GM23338 (cell line): ENCODE measurements around the gene PCDH1. TPM values are rescaled to one million over a fixed set of nuclear protein-coding genes. Genes with fewer than 3 reads are reported as not detected.

Experiments
- ATAC-seq: fragments of 200-7000 bp; cut with Tn5 transposase; 3 replicates; pipeline ENCODE4 v1.9.1; 2020
- DNase-seq: peaks from one replicate; pipeline ENCODE4 v3.0.0-alpha.2; 2015; ENCODE audit warnings: low spot score
- H2AFZ ChIP-seq: fragments of 200-600 bp; sonication (generic); 2 replicates; pipeline ENCODE4 v1.8.0; 2016; ENCODE audit warnings: antibody characterized with exemption, mild to moderate bottlenecking, moderate library complexity
- H3F3A ChIP-seq: fragments of 200-600 bp; sonication (generic); replicated peaks from 2 replicates; pipeline ENCODE4 v1.8.0; 2017; ENCODE audit warnings: antibody characterized with exemption, mixed run types, low read depth
- H3K27ac ChIP-seq: fragments of 200-600 bp; sonication (generic); 2 replicates; pipeline ENCODE4 v1.6.1; 2016; ENCODE audit warnings: low read depth
- H3K27me3 ChIP-seq: fragments of 200-600 bp; sonication (generic); 2 replicates; pipeline ENCODE4 v1.8.0; 2016; ENCODE audit warnings: mild to moderate bottlenecking, mixed run types, moderate library complexity; ENCODE audit not compliant: insufficient read depth
- H3K36me3 ChIP-seq: fragments of 200-600 bp; sonication (generic); 2 replicates; pipeline ENCODE4 v1.8.0; 2016; ENCODE audit warnings: mild to moderate bottlenecking; ENCODE audit not compliant: insufficient read depth
- H3K4me1 ChIP-seq: fragments of 200-600 bp; sonication (generic); 2 replicates; pipeline ENCODE4 v1.8.0; 2016; ENCODE audit warnings: mild to moderate bottlenecking, moderate library complexity; ENCODE audit not compliant: insufficient read depth
- H3K4me2 ChIP-seq: fragments of 200-600 bp; sonication (generic); 2 replicates; pipeline ENCODE4 v1.7.1; 2017; ENCODE audit warnings: mixed run types
- H3K4me3 ChIP-seq: fragments of 200-600 bp; sonication (generic); 2 replicates; pipeline ENCODE4 v1.6.1; 2016; ENCODE audit warnings: mixed run types
- H3K79me2 ChIP-seq: fragments of 200-600 bp; sonication (generic); replicated peaks from 2 replicates; pipeline ENCODE4 v1.8.0; 2017; ENCODE audit warnings: mild to moderate bottlenecking; ENCODE audit not compliant: insufficient read depth
- H3K9me2 ChIP-seq: fragments of 200-600 bp; sonication (generic); 2 replicates; pipeline ENCODE4 v1.8.0; 2017; ENCODE audit not compliant: insufficient read depth
- H4K20me1 ChIP-seq: fragments of 200-600 bp; sonication (generic); replicated peaks from 2 replicates; pipeline ENCODE4 v1.8.0; 2017; ENCODE audit warnings: mild to moderate bottlenecking; ENCODE audit not compliant: insufficient read depth
- H3K27ac Mint-ChIP-seq: 2 replicates; pipeline ENCODE4 v1.8.0; 2020; ENCODE audit warnings: inconsistent platforms, mild to moderate bottlenecking, moderate library complexity, mixed read lengths
- H3K27me3 Mint-ChIP-seq: 3 replicates; pipeline ENCODE4 v1.8.0; 2022; ENCODE audit warnings: low read depth, mild to moderate bottlenecking, moderate library complexity, mixed read lengths, inconsistent platforms; ENCODE audit not compliant: insufficient read depth, poor library complexity
- H3K36me3 Mint-ChIP-seq: 3 replicates; pipeline ENCODE4 v1.8.0; 2021; ENCODE audit warnings: low read depth, mild to moderate bottlenecking, inconsistent platforms, moderate library complexity, mixed read lengths
- H3K4me1 Mint-ChIP-seq: 3 replicates; pipeline ENCODE4 v1.8.0; 2020; ENCODE audit warnings: mild to moderate bottlenecking, inconsistent platforms, mixed read lengths
- H3K4me3 Mint-ChIP-seq: 3 replicates; pipeline ENCODE4 v1.8.0; 2021; ENCODE audit warnings: moderate library complexity, mild to moderate bottlenecking, inconsistent platforms, mixed read lengths
- H3K9me3 Mint-ChIP-seq: 3 replicates; pipeline ENCODE4 v1.8.0; 2020; ENCODE audit warnings: moderate library complexity, mild to moderate bottlenecking, inconsistent platforms, mixed read lengths
- CREB1 ChIP-seq: fragments of 250-450 bp; sonication (Bioruptor Pico); IDR thresholded peaks from 2 replicates; pipeline ENCODE4 v1.5.0; 2020; ENCODE audit warnings: low read depth, mild to moderate bottlenecking, moderate library complexity
- CTCF ChIP-seq, 2 experiments: fragments of 200-600 bp in 1 of 2; sonication (generic) in 1 of 2; conservative IDR thresholded peaks; 2 replicates each; pipeline versions ENCODE4 v1.5.1 to v1.6.1; 2016 to 2017; ENCODE audit warnings: antibody characterized with exemption in 2 of 2, low read depth in 2 of 2, mild to moderate bottlenecking in 2 of 2, moderate library complexity in 1 of 2
- EZH2 ChIP-seq: fragments of 200-600 bp; sonication (generic); IDR thresholded peaks from one replicate; pipeline ENCODE4 v1.8.0; 2017; ENCODE audit warnings: antibody characterized with exemption, mild to moderate bottlenecking, low read depth; ENCODE audit not compliant: unreplicated experiment
- EZH2phosphoT487 ChIP-seq: fragments of 200-600 bp; sonication (generic); IDR thresholded peaks from one replicate; pipeline ENCODE4 v1.8.1; 2018; ENCODE audit warnings: antibody characterized with exemption; ENCODE audit not compliant: unreplicated experiment
- JUNB ChIP-seq: IDR thresholded peaks from one replicate; pipeline ENCODE4 v1.6.1; 2016; ENCODE audit warnings: antibody characterized with exemption; ENCODE audit not compliant: unreplicated experiment
- NANOG ChIP-seq: IDR thresholded peaks from 2 replicates; pipeline ENCODE4 v1.6.1; 2016; ENCODE audit warnings: antibody characterized with exemption, borderline replicate concordance
- POLR2AphosphoS5 ChIP-seq: IDR thresholded peaks from 2 replicates; pipeline ENCODE4 v1.6.1; 2016; ENCODE audit warnings: antibody characterized with exemption, low read depth
- REST ChIP-seq: IDR thresholded peaks from one replicate; pipeline ENCODE4 v1.6.1; 2018; ENCODE audit warnings: antibody characterized with exemption; ENCODE audit not compliant: unreplicated experiment
- STAT1 ChIP-seq: IDR thresholded peaks from one replicate; pipeline ENCODE4 v1.6.1; 2016; ENCODE audit warnings: antibody characterized with exemption; ENCODE audit not compliant: unreplicated experiment
- ZNF114 ChIP-seq: fragments of 250-450 bp; sonication (Bioruptor Pico); IDR thresholded peaks from 2 replicates; pipeline ENCODE4 v1.5.0; 2020; ENCODE audit warnings: mild to moderate bottlenecking, moderate library complexity
- ZNF331 ChIP-seq: fragments of 250-450 bp; sonication (Bioruptor Pico); IDR thresholded peaks from 2 replicates; pipeline ENCODE4 v1.5.0; 2020; ENCODE audit warnings: low read depth, mild to moderate bottlenecking, moderate library complexity
- polyA plus RNA-seq: library from polyadenylated mRNA; unstranded; fragments of >200 nt; fragmentation: Nextera tagmentation; extraction: Ambion mirVana; gene quantifications from 2 replicates; pipeline ENCODE4 v1.2.1, GENCODE V29; 2016
- total RNA-seq: library from RNA; depleted of rRNA; stranded (reverse); fragments of >200 nt; shearing (Covaris generic); gene quantifications from 2 replicates; pipeline ENCODE4 v1.2.3, GENCODE V29; 2014
- TF ChIP-seq, protein P1 (sequence below): fragments of 250-450 bp; sonication (Bioruptor Pico); IDR thresholded peaks from 2 replicates; pipeline ENCODE4 v1.5.0; 2020; ENCODE audit warnings: mild to moderate bottlenecking, moderate library complexity
- TF ChIP-seq, protein P2 (sequence below): IDR thresholded peaks from 2 replicates; pipeline ENCODE4 v1.6.1; 2016; ENCODE audit warnings: antibody characterized with exemption

Gene PCDH1
- total and polyA plus RNA-seq, 2 experiments from 2014 or later = 26.2 to 183 TPM

- peak overlapping the region; percentile 96; the same call in 1 of the 2 replicates for H3K27ac ChIP-seq
- peak overlapping the region; percentile 98 for H3K27ac Mint-ChIP-seq
- H3K9me2 ChIP-seq = no peaks in the 10 kb centered on the region
- peaks cover 23% of the 10 kb centered on the region for H3K27me3 Mint-ChIP-seq
- no peak for TF ChIP-seq CREB1 (CRISPR knock-in tag)
- TF ChIP-seq ZNF114 (CRISPR knock-in tag) = no peak
- no peak for TF ChIP-seq ZNF331
- TF ChIP-seq REST = no peak
- no peak for TF ChIP-seq EZH2phosphoT487
- TF ChIP-seq EZH2 = no peak
- no peak for TF ChIP-seq JUNB
- TF ChIP-seq NANOG = no peak
- TF ChIP-seq, protein P1, sequence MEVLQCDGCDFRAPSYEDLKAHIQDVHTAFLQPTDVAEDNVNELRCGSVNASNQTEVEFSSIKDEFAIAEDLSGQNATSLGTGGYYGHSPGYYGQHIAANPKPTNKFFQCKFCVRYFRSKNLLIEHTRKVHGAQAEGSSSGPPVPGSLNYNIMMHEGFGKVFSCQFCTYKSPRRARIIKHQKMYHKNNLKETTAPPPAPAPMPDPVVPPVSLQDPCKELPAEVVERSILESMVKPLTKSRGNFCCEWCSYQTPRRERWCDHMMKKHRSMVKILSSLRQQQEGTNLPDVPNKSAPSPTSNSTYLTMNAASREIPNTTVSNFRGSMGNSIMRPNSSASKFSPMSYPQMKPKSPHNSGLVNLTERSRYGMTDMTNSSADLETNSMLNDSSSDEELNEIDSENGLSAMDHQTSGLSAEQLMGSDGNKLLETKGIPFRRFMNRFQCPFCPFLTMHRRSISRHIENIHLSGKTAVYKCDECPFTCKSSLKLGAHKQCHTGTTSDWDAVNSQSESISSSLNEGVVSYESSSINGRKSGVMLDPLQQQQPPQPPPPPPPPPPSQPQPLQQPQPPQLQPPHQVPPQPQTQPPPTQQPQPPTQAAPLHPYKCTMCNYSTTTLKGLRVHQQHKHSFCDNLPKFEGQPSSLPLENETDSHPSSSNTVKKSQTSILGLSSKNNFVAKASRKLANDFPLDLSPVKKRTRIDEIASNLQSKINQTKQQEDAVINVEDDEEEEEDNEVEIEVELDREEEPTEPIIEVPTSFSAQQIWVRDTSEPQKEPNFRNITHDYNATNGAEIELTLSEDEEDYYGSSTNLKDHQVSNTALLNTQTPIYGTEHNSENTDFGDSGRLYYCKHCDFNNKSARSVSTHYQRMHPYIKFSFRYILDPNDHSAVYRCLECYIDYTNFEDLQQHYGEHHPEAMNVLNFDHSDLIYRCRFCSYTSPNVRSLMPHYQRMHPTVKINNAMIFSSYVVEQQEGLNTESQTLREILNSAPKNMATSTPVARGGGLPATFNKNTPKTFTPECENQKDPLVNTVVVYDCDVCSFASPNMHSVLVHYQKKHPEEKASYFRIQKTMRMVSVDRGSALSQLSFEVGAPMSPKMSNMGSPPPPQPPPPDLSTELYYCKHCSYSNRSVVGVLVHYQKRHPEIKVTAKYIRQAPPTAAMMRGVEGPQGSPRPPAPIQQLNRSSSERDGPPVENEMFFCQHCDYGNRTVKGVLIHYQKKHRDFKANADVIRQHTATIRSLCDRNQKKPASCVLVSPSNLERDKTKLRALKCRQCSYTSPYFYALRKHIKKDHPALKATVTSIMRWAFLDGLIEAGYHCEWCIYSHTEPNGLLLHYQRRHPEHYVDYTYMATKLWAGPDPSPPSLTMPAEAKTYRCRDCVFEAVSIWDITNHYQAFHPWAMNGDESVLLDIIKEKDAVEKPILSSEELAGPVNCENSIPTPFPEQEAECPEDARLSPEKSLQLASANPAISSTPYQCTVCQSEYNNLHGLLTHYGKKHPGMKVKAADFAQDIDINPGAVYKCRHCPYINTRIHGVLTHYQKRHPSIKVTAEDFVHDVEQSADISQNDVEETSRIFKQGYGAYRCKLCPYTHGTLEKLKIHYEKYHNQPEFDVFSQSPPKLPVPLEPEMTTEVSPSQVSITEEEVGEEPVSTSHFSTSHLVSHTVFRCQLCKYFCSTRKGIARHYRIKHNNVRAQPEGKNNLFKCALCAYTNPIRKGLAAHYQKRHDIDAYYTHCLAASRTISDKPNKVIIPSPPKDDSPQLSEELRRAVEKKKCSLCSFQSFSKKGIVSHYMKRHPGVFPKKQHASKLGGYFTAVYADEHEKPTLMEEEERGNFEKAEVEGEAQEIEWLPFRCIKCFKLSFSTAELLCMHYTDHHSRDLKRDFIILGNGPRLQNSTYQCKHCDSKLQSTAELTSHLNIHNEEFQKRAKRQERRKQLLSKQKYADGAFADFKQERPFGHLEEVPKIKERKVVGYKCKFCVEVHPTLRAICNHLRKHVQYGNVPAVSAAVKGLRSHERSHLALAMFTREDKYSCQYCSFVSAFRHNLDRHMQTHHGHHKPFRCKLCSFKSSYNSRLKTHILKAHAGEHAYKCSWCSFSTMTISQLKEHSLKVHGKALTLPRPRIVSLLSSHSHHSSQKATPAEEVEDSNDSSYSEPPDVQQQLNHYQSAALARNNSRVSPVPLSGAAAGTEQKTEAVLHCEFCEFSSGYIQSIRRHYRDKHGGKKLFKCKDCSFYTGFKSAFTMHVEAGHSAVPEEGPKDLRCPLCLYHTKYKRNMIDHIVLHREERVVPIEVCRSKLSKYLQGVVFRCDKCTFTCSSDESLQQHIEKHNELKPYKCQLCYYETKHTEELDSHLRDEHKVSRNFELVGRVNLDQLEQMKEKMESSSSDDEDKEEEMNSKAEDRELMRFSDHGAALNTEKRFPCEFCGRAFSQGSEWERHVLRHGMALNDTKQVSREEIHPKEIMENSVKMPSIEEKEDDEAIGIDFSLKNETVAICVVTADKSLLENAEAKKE (CRISPR knock-in tag) = no peak
- TF ChIP-seq, protein P2, sequence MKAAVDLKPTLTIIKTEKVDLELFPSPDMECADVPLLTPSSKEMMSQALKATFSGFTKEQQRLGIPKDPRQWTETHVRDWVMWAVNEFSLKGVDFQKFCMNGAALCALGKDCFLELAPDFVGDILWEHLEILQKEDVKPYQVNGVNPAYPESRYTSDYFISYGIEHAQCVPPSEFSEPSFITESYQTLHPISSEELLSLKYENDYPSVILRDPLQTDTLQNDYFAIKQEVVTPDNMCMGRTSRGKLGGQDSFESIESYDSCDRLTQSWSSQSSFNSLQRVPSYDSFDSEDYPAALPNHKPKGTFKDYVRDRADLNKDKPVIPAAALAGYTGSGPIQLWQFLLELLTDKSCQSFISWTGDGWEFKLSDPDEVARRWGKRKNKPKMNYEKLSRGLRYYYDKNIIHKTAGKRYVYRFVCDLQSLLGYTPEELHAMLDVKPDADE = no peak
- no peak for TF ChIP-seq POLR2AphosphoS5
- TF ChIP-seq CTCF (conservative IDR thresholded peaks at IDR 0.05; ENCODE audit: low read depth in 2 of 2) = no peak
- TF ChIP-seq STAT1 = no peak
- H3K4me3 Mint-ChIP-seq = no peak overlapping the region; the same call in 1 of the 3 replicates
- peaks cover 90% of the 10 kb centered on the region for H3K4me1 Mint-ChIP-seq
- peak overlapping the region; percentile 62 for H3K4me2 ChIP-seq
- no peaks in the 10 kb centered on the region for H3K36me3 ChIP-seq
- H3K79me2 ChIP-seq = peaks cover 8% of the 10 kb centered on the region
- DNase-seq (no peak), ATAC-seq (no peak)
- H4K20me1 ChIP-seq = no peaks in the 10 kb centered on the region
- peaks cover 88% of the 10 kb centered on the region for H3K4me1 ChIP-seq
- no peaks in the 10 kb centered on the region; the same call in 2 of the 3 replicates for H3K9me3 Mint-ChIP-seq
- no peaks in the 10 kb centered on the region for H3K27me3 ChIP-seq
- peaks cover 8% of the 10 kb centered on the region for H3K36me3 Mint-ChIP-seq
- H3F3A ChIP-seq = peaks cover 39% of the 10 kb centered on the region
- H3K4me3 ChIP-seq = no peak overlapping the region; the same call in 1 of the 2 replicates
- no peak overlapping the region for H2AFZ ChIP-seq
Observed at GRCh38 chr5:141844414-141845097, 33.7 kb downstream of the PCDH1 start.
